DMS53 treated with DMSO at 0.1 percent for 48 hours (cell line): ENCODE measurements around the gene RFX2.
"Not testable (repeated sequence)": the region's sequence is repeated elsewhere in the genome, so short reads cannot be mapped to it uniquely, and the experiment has no call there.

Experiments
- DNase-seq: peaks from one replicate; lab custom pipeline; 2025; ENCODE audit not compliant: unreplicated experiment; lab: John Stamatoyannopoulos, UW

RFX2 gene

GRCh38 chr19:5993648-5994358, 116.5 kb downstream of the RFX2 start:
- DNase-seq: no peak

GRCh38 chr19:5993201-5993600, 117.1 kb downstream of the RFX2 start:
- DNase-seq: no peak

GRCh38 chr19:5992756-5993155, 117.5 kb downstream of the RFX2 start:
- DNase-seq: no peak

- no peak for DNase-seq
These were observed 119.0 kb downstream of the RFX2 start for GRCh38 chr19:5991244-5991838.

- no peak for DNase-seq
These were observed 120.0 kb downstream of the RFX2 start for GRCh38 chr19:5990289-5990797.

- no peak for DNase-seq
These were observed 120.8 kb downstream of the RFX2 start for GRCh38 chr19:5989388-5990074.

GRCh38 chr19:5988517-5989387, 121.5 kb downstream of the RFX2 start:
- DNase-seq: no peak

- peak; percentile 86 for DNase-seq
These were observed 123.1 kb downstream of the RFX2 start for GRCh38 chr19:5987077-5987818.

GRCh38 chr19:5985837-5986236, 124.5 kb downstream of the RFX2 start:
- not testable (repeated sequence) for DNase-seq

- DNase-seq: no peak
These were observed 125.1 kb downstream of the RFX2 start for GRCh38 chr19:5985098-5985783.

GRCh38 chr19:5984600-5984999, 125.7 kb downstream of the RFX2 start:
- no peak for DNase-seq

GRCh38 chr19:5983367-5983955, 126.8 kb downstream of the RFX2 start:
- no peak for DNase-seq

- DNase-seq: no peak
These were observed 131.4 kb downstream of the RFX2 start for GRCh38 chr19:5978606-5979552.

GRCh38 chr19:5977785-5978605, 132.3 kb downstream of the RFX2 start, which contains the start of gene RANBP3:
TSS of gene RANBP3 (minus strand) at chr19:5978140. CDS start at chr19:5978082, 58 bp downstream.
- peak; percentile 95 for DNase-seq

- no peak for DNase-seq
These were observed 133.0 kb downstream of the RFX2 start for GRCh38 chr19:5977222-5977784.

- DNase-seq: no peak
These were observed 133.5 kb downstream of the RFX2 start for GRCh38 chr19:5976768-5977167.

GRCh38 chr19:5975388-5975728, 134.9 kb downstream of the RFX2 start:
- no peak for DNase-seq
